ENCODE data around the gene TBXT.

TBXT gene

GRCh38 chr6:166204852-166205650 is 37.4 kb upstream of the TBXT start:
- H3K4me3 ChIP-seq (IDR thresholded peaks at IDR 0.05; ENCODE audit: insufficient read depth, low read depth, low read length) = no peak overlapping the region
- H3K9ac ChIP-seq = no peak overlapping the region
- H3K36me3 ChIP-seq (ENCODE audit: insufficient read depth) = no peaks in the 10 kb centered on the region
- no peak overlapping the region for H2AFZ ChIP-seq (ENCODE audit: low read depth)
- no peak for TF ChIP-seq CTCF (conservative IDR thresholded peaks at IDR 0.05; ENCODE audit: low read depth, low read length)
- H4K20me1 ChIP-seq (ENCODE audit: insufficient read depth) = no peaks in the 10 kb centered on the region
- no peak overlapping the region for H3K4me2 ChIP-seq
- H3K27ac ChIP-seq = no peak overlapping the region
- no peaks in the 10 kb centered on the region for H3K79me2 ChIP-seq (ENCODE audit: insufficient read depth, low read depth)
- no peaks in the 10 kb centered on the region for H3K27me3 ChIP-seq (ENCODE audit: insufficient read depth, low read depth)
- H3K4me1 ChIP-seq (ENCODE audit: low read depth, poor library complexity, severe bottlenecking) = no peaks in the 10 kb centered on the region

GRCh38 chr6:166203641-166204222 is 36.1 kb upstream of the TBXT start:
- Histone ChIP-seq H3K36me3 (ENCODE audit: insufficient read depth) (no peaks in the 10 kb centered on the region), H3K27ac (no peak overlapping the region), H2AFZ (ENCODE audit: low read depth) (no peak overlapping the region), H3K4me3 (IDR thresholded peaks at IDR 0.05; ENCODE audit: insufficient read depth, low read depth, low read length) (no peak overlapping the region), H4K20me1 (ENCODE audit: insufficient read depth) (no peaks in the 10 kb centered on the region), H3K9ac (no peak overlapping the region), H3K79me2 (ENCODE audit: insufficient read depth, low read depth) (no peaks in the 10 kb centered on the region), H3K27me3 (ENCODE audit: insufficient read depth, low read depth) (no peaks in the 10 kb centered on the region), H3K4me1 (ENCODE audit: low read depth, poor library complexity, severe bottlenecking) (no peaks in the 10 kb centered on the region), H3K4me2 (no peak overlapping the region)
- TF ChIP-seq CTCF (conservative IDR thresholded peaks at IDR 0.05; ENCODE audit: low read depth, low read length) = no peak

- TF ChIP-seq CTCF (conservative IDR thresholded peaks at IDR 0.05; ENCODE audit: low read depth, low read length) = no peak
- no peaks in the 10 kb centered on the region for H3K79me2 ChIP-seq (ENCODE audit: insufficient read depth, low read depth)
- H3K27me3 ChIP-seq (ENCODE audit: insufficient read depth, low read depth) = no peaks in the 10 kb centered on the region
- H3K27ac ChIP-seq = no peak overlapping the region
- no peaks in the 10 kb centered on the region for H3K36me3 ChIP-seq (ENCODE audit: insufficient read depth)
- no peaks in the 10 kb centered on the region for H4K20me1 ChIP-seq (ENCODE audit: insufficient read depth)
- no peaks in the 10 kb centered on the region for H3K4me1 ChIP-seq (ENCODE audit: low read depth, poor library complexity, severe bottlenecking)
- H3K4me3 ChIP-seq (IDR thresholded peaks at IDR 0.05; ENCODE audit: insufficient read depth, low read depth, low read length) = no peak overlapping the region
- H3K4me2 ChIP-seq = no peak overlapping the region
- no peak overlapping the region for H2AFZ ChIP-seq (ENCODE audit: low read depth)
- H3K9ac ChIP-seq = no peak overlapping the region
Measured at GRCh38 chr6:166203003-166203640, 35.5 kb upstream of the TBXT start.

- Histone ChIP-seq H3K4me2 (no peak overlapping the region), H3K27me3 (ENCODE audit: insufficient read depth, low read depth) (no peaks in the 10 kb centered on the region), H4K20me1 (ENCODE audit: insufficient read depth) (no peaks in the 10 kb centered on the region), H2AFZ (ENCODE audit: low read depth) (no peak overlapping the region), H3K4me1 (ENCODE audit: low read depth, poor library complexity, severe bottlenecking) (no peaks in the 10 kb centered on the region), H3K9ac (no peak overlapping the region), H3K4me3 (IDR thresholded peaks at IDR 0.05; ENCODE audit: insufficient read depth, low read depth, low read length) (no peak overlapping the region), H3K79me2 (ENCODE audit: insufficient read depth, low read depth) (no peaks in the 10 kb centered on the region), H3K27ac (no peak overlapping the region), H3K36me3 (ENCODE audit: insufficient read depth) (no peaks in the 10 kb centered on the region)
- no peak for TF ChIP-seq CTCF (conservative IDR thresholded peaks at IDR 0.05; ENCODE audit: low read depth, low read length)
Measured at GRCh38 chr6:166202321-166202733, 34.7 kb upstream of the TBXT start.
